Measurements from ENCODE around the gene TRPC6. TPM values are rescaled to one million over a fixed set of nuclear protein-coding genes. Genes with fewer than 3 reads are reported as not detected.
A peak's percentile ranks its signal among the peaks of the same experiment; 100 is the strongest.

Gene TRPC6
- total RNA-seq, 6 experiments from 2014 or later: 0.05 to 0.29 TPM; not detected in 4

- H3K27ac ChIP-seq: no peak overlapping the region
- H3K36me3 ChIP-seq: no peaks in the 10 kb centered on the region
- intact Hi-C loops (cut with DNase I): loop anchor here in 1 of 2 donors (10.0 kb wide), 1 partner anchor 386 kb away; no protein-coding TSS in a partner anchor
- TF ChIP-seq POLR2A (IDR thresholded peaks at IDR 0.05) (no peak), CTCF (IDR thresholded peaks at IDR 0.05) (no peak)
- no peaks in the 10 kb centered on the region for H3K4me1 ChIP-seq
- 81% methylated on average over 5 of the region's 5 CpGs for WGBS (ENCODE audit: insufficient coverage, low coverage, low lambda C conversion rate, missing lambda C conversion rate)
- DNase-seq (no peak), ATAC-seq (no peak)
- no peaks in the 10 kb centered on the region for H3K27me3 ChIP-seq
- no peak overlapping the region for H3K4me3 ChIP-seq
- no peaks in the 10 kb centered on the region for H3K9me3 ChIP-seq
Observed at GRCh38 chr11:101459020-101459419, 124.8 kb downstream of the TRPC6 start.

- Histone ChIP-seq H3K4me1 (no peaks in the 10 kb centered on the region), H3K27ac (no peak overlapping the region), H3K9me3 (no peaks in the 10 kb centered on the region), H3K4me3 (no peak overlapping the region), H3K36me3 (no peaks in the 10 kb centered on the region), H3K27me3 (no peaks in the 10 kb centered on the region)
- no peak for DNase-seq
- TF ChIP-seq POLR2A (IDR thresholded peaks at IDR 0.05) (no peak), CTCF (IDR thresholded peaks at IDR 0.05) (no peak)
- ATAC-seq: no peak
- intact Hi-C loops (cut with DNase I): loop anchor here in 1 of 2 donors (10.0 kb wide), 1 partner anchor 387 kb away; no protein-coding TSS in a partner anchor
- WGBS (ENCODE audit: insufficient coverage, low coverage, low lambda C conversion rate, missing lambda C conversion rate): 49% methylated on average over 3 of the region's 3 CpGs
Observed at GRCh38 chr11:101458161-101458560, 125.6 kb downstream of the TRPC6 start.

- DNase-seq (no peak), ATAC-seq (peak in 1 of 4 donors; percentile 56)
- WGBS (ENCODE audit: insufficient coverage, low coverage, low lambda C conversion rate, missing lambda C conversion rate): 0% methylated on average over 1 of the region's 1 CpG
- Histone ChIP-seq H3K9me3 (no peaks in the 10 kb centered on the region), H3K27ac (no peak overlapping the region), H3K4me1 (no peaks in the 10 kb centered on the region), H3K4me3 (no peak overlapping the region), H3K27me3 (no peaks in the 10 kb centered on the region), H3K36me3 (no peaks in the 10 kb centered on the region)
- intact Hi-C loops (cut with DNase I): loop anchor here in 1 of 2 donors (10.0 kb wide), 1 partner anchor 388 kb away; no protein-coding TSS in a partner anchor
- TF ChIP-seq POLR2A (IDR thresholded peaks at IDR 0.05) (no peak), CTCF (IDR thresholded peaks at IDR 0.05) (peak; percentile 21 to 48 (median 37))
Observed at GRCh38 chr11:101456812-101457211, 127.0 kb downstream of the TRPC6 start.

GRCh38 chr11:101453682-101454081 lies 130.1 kb downstream of the TRPC6 start:
- no peak for ATAC-seq
- WGBS (ENCODE audit: insufficient coverage, low coverage, low lambda C conversion rate, missing lambda C conversion rate): 52% methylated on average over 2 of the region's 2 CpGs
- Histone ChIP-seq H3K27me3 (no peaks in the 10 kb centered on the region), H3K9me3 (no peaks in the 10 kb centered on the region), H3K4me3 (no peak overlapping the region), H3K4me1 (no peaks in the 10 kb centered on the region), H3K36me3 (no peaks in the 10 kb centered on the region), H3K27ac (no peak overlapping the region)
- TF ChIP-seq CTCF (IDR thresholded peaks at IDR 0.05) (no peak), POLR2A (IDR thresholded peaks at IDR 0.05) (no peak)
- no peak for DNase-seq
- intact Hi-C loops (cut with DNase I): loop anchor here in 1 of 2 donors (10.0 kb wide), 1 partner anchor 391 kb away; no protein-coding TSS in a partner anchor

Measured in right lobe of liver (tissue), 6 donors.